Activated CD8-positive, alpha-beta memory T cell treated with anti-CD3 and anti-CD28 coated beads for 36 hours (primary cell): Measurements from ENCODE around the gene COMMD7. TPM values are rescaled to one million over a fixed set of nuclear protein-coding genes. Genes with fewer than 3 reads are reported as not detected.

ENCODE experiments used
- CTCF ChIA-PET: fragments of 350-600 bp; sonication (Branson Sonifier 250); formaldehyde crosslinking; loops from one replicate; lab custom pipeline; 2021; ENCODE audit warnings: antibody characterized with exemption; lab: Charles Lee
- POLR2A ChIA-PET: fragments of 350-600 bp; sonication (Branson Sonifier 250); formaldehyde crosslinking; loops from one replicate; lab custom pipeline; 2021; ENCODE audit warnings: antibody characterized with exemption; lab: Charles Lee
- total RNA-seq, 2 experiments: library from RNA; stranded (reverse); gene quantifications; one replicate each; pipeline ENCODE4 v1.2.3, GENCODE V29; 2021

The COMMD7 gene
- total RNA-seq, 2 experiments from 2014 or later = 31.6 to 34.2 TPM

DNA sequence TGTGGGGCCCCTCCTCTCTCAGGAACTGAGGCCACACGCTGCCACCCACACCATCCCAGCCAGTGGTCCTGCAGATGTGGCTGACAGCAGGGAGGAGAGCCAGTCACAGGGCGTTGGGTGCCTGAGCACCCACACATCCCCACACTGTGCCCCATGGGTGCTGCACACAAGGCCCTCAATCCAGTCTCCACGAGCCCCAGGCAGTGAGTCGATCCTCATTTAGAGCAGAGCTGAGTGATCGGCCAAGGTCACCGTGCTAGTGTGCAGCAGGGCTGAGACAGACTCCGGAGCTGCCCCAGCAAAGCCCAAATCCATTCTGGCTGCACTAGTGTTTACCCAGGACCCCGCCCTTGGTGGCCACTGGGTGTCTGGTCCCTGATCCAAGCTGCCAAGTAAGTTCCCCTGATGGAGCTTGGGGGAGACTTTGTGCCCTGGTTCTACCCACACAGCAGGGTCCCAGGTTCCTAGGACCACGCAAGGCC is 78.5 kb downstream of the COMMD7 start:
- ChIA-PET CTCF (interaction anchor here (1.1 kb wide), 1 partner anchor 9 kb away, joined by 3 read pairs; no protein-coding TSS in a partner anchor), POLR2A (interaction anchor here (0.5 kb wide), 1 partner anchor 168 kb away, joined by 3 read pairs; no protein-coding TSS in a partner anchor)

DNA sequence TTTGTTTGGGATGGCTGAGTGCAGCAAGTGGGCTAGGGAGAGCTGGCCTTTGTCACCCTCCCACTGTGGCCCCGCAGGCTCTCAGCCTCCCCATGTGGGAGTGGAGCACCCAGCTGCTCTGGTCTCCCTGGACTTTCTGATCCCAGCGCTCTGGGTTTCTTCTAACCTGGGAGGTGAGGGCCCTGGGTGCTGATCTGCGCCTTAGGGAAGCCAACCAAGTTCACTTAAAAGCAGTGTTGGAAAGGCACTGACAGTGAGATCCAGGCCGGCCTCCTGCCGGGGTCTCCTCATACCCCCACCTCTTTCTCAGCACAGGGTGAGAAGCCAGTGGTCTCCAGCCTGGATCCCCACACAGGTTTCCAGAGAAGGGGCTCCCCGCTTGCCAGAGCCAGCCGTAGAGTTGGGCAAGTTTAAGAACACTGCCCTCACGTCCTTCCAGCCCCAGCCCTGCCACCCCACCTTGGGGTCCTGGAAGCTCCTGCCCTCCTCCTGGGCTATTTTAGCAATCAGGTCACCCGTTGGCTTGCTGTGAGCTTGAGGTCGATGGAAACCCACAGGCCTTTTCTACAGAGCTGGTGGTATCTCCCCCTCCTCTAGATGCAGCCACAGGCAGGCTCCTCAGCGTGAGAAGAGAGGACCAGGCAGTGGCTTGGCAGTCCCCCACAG is 79.1 kb downstream of the COMMD7 start:
- ChIA-PET CTCF (interaction anchor here (0.5 to 1.1 kb wide), 2 partner anchors 12 to 29 kb away, joined by 3 read pairs; no protein-coding TSS in a partner anchor), POLR2A (interaction anchor here (0.5 kb wide), 1 partner anchor 167 kb away, joined by 3 read pairs; no protein-coding TSS in a partner anchor)

DNA sequence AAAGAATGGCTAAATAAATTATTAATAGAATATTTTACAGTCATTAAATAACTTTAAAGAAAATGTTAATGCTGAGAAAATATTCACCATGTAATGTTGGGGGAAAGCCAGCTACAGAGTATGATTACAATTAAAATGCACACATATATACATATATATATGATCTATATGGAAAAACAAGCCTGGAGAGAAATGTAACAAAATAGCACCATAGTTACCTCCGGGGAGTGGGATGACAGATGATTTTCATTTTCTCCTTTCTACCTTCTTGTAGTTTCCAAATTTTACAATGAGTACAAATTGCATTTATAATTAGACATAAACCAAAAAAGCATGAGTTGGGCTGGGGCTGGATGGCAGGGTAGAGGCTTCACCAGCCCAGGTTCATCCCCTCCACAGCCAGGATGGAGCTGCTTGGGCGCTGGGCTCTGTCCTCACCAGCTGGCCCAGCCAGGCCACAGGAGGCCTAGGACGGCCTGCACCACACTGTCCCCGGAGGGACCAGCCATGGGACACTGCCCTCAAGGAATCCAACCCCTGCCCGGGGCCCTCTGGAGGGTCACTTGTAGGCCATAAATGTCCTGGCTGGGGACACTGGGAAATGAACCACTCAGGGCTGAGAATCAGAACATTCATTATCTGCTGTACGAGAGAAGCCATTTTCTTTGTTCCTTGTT is 79.8 kb downstream of the COMMD7 start:
- CTCF ChIA-PET = interaction anchor here (1.1 kb wide), 2 partner anchors 11 to 115 kb away, joined by 3 read pairs; no protein-coding TSS in a partner anchor
- POLR2A ChIA-PET = no interaction called here

DNA sequence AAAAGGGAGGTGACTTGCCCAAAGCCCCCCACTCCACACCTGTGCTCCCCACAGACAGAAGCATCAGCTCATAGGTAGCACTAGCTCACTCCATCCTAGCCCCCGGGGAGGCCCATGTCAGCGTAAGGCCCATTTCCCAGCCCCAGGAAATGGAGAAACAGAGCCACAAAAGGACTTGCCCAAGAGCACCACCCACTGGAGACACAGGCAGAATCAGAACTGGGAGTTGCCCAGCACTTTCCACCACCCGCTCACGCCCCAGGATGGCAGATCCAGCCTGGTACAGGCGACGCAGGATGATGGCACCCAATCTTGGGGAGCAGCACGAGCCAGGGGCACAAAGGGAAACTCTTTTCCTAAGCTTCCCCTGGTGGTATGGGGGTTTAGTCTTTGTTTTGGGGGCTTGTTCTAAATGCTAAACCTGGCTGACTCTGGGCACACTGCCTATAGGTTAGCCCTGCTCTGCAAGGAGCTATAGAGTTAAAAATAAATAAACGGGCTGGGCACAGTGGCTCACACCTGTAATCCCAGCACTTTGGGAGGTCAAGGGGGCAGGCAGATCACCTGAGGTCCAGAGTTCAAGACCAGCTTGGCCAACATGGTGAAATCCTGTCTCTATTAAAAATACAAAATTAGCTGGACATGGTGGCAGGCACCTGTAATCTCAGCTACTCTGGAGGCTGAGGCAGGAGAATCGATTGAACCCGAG is 81.3 kb downstream of the COMMD7 start:
- ChIA-PET POLR2A (no interaction called here), CTCF (interaction anchor here (0.5 to 1.4 kb wide), 4 partner anchors 9 to 241 kb away, joined by 4 to 5 read pairs (median 4); no protein-coding TSS in a partner anchor)

DNA sequence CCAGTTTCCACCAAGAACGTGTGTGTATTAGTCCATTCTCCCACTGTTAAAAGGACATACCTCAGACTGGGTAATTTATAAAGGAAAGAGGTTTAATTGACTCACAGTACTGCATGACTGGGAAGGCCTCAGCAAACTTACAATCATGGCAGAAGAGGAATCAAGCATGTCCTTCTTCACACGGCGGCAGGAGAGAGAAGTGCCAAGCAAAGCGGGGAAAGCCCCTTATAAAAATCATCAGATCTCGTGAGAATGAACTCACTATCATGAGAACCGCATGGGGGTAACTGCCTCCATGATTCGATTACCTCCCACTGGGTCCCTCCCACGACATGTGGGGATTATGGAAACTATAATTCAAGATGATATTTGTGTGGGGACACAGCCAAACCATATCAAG is 82.6 kb downstream of the COMMD7 start:
- POLR2A ChIA-PET = no interaction called here
- CTCF ChIA-PET = interaction anchor here (1.3 kb wide), 1 partner anchor 118 kb away, joined by 4 read pairs; no protein-coding TSS in a partner anchor

DNA sequence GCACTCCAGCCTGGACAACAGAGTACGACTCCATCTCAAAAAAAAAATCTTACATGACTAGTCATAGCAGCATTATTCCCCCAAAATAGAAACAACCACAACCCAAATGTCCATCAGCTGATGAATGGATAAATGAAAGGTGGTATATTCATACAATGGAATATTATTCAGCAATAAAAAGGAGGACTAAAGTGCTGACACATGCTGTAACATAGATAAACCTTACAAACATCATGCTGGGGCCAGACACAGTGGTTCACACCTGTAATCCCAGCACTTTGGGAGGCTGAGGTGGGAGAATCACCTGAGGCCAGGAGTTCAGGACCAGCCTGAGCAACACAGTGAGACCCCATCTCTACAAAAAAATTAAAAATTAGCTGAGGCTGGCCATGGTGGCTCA is 86.4 kb downstream of the COMMD7 start:
- ChIA-PET CTCF (interaction anchor here (1.1 to 1.4 kb wide), 2 partner anchors 46 to 135 kb away, joined by 3 read pairs; no protein-coding TSS in a partner anchor), POLR2A (interaction anchor here (0.6 kb wide), 1 partner anchor 1616 kb away, joined by 7 read pairs; no protein-coding TSS in a partner anchor)

DNA sequence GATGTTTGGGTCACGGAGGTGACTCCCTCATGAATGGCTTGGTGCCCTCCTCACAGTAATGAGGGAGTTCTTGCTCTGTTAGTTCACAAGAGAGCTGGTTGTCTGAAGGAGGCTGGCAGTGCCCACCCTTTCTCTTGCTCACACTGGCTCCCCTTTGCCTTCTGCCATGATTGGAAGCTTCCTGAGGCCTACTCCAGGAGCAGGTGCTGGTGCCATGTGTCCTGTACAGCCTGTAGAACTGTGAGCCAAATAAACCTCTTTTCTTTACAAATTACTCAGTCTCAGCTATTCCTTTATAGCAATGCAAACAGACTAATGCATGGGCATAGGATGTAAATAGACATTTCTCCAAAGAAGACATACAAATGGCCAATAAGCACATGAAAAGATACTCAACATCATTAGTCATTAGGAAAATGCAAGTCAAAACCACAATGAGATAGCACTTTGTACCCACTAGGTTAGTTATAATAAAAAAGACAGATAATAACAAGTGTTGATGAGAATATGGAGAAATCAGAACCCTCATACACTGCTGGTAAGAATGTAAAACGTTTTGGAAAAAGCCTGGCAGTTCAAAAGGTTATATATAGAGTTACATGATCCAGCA is 87.3 kb downstream of the COMMD7 start:
- CTCF ChIA-PET = interaction anchor here (1.1 to 1.4 kb wide), 3 partner anchors 9 to 134 kb away, joined by 3 read pairs; no protein-coding TSS in a partner anchor
- POLR2A ChIA-PET = interaction anchor here (0.6 kb wide), 1 partner anchor 1617 kb away, joined by 7 read pairs; no protein-coding TSS in a partner anchor

DNA sequence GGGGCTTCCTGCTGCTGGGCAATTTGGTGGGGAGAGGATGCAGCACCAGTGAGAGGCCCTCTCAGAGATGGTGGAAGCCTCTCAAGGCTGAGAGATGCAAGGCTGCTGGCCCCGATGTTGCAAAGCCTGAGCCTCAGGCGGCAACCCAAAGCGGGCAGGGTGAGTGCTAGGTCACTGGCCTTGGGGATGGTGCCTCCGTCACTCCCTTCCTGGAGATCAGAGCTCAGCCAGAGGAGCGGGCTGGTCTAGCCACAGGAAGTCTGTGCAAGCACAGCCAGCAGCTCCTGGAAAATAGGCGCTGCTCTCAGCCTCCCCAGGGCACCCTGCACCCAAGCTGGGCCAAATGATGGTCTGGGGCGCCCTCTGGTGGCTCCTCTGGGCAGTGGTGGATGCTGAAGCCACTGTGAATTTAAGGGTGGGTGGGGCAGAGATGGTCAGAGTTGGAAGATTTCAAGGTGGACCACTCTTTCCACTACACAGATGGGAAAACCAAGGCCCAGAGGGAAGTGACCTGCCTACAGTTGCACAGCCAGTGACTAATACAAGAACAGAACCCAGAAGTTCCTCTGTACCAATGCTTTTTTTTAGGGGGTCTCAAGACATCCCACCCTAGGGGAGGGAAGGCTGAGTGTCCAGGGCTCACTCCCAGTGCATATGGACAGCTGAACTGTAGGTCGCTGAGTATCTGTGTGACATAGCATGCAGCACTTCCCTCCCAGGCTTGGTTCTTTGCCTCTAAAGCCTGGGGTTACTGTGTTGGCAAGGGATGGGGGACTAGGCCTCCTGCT is 90.3 kb downstream of the COMMD7 start:
- ChIA-PET CTCF (interaction anchor here (0.6 to 7.7 kb wide), 25 partner anchors 9 to 611 kb away, joined by 3 to 134 read pairs (median 4); partner anchors contain the start of gene C20orf203), POLR2A (interaction anchor here (0.5 kb wide), 1 partner anchor 128 kb away, joined by 3 read pairs; no protein-coding TSS in a partner anchor)

Other genes with a start within 250 kb of the COMMD7 start
- 10 to 100 TPM in 1 of 2 experiments, 1 to 10 TPM in 1; 9.9 to 10.9 TPM for gene NOL4L, start 158.1 kb downstream of the COMMD7 start, total RNA-seq
- not detected for gene C20orf203, start 69.5 kb downstream of the COMMD7 start, total RNA-seq
- 1 to 10 TPM; 1.3 to 1.5 TPM for gene DNMT3B, start 18.9 kb upstream of the COMMD7 start, total RNA-seq
- gene MAPRE1, start 76.5 kb upstream of the COMMD7 start, total RNA-seq = 100 to 1,000 TPM; 152 to 155 TPM
- gene EFCAB8, start 115.5 kb upstream of the COMMD7 start, total RNA-seq = under 1 TPM; 0.21 to 0.94 TPM